Heart left ventricle (tissue), 16 donors: ENCODE measurements around the gene RGS6. TPM values are rescaled to one million over a fixed set of nuclear protein-coding genes. Genes with fewer than 3 reads are reported as not detected.
A peak's percentile ranks its signal among the peaks of the same experiment; 100 is the strongest.

Experiments used
- ATAC-seq, 4 donors: fragments of 200-7000 bp; cut with Tn5 transposase; one replicate each; pipeline ENCODE4 v1.9.1; 2020 to 2022; ENCODE audit warnings: moderate library complexity in 4 of 4, mild to moderate bottlenecking in 3 of 4, moderate number of reproducible peaks in 1 of 4
- DNase-seq, 5 donors: peaks; one replicate each; pipeline ENCODE4 v3.0.0-alpha.2; 2020
- H3K27ac ChIP-seq, 12 donors: fragments of 200-600 bp; sonication (generic) in 4 of 12; one replicate each; pipeline versions ENCODE4 v1.5.0 to v1.8.0; 2016 to 2022; ENCODE audit warnings: mild to moderate bottlenecking in 2 of 12
- H3K27me3 ChIP-seq, 9 donors: fragments of 200-600 bp; sonication (generic) in 2 of 9; one replicate each; pipeline versions ENCODE4 v1.5.1 to v1.8.0; 2016 to 2022; ENCODE audit warnings: mild to moderate bottlenecking in 3 of 9
- H3K36me3 ChIP-seq, 9 donors: fragments of 200-600 bp; sonication (generic) in 2 of 9; one replicate each; pipeline versions ENCODE4 v1.5.0 to v1.8.0; 2018 to 2022; ENCODE audit warnings: mild to moderate bottlenecking in 2 of 9
- H3K4me1 ChIP-seq, 12 donors: fragments of 200-600 bp; sonication (generic) in 4 of 12; one replicate each; pipeline versions ENCODE4 v1.5.0 to v1.8.0; 2016 to 2022; ENCODE audit warnings: mild to moderate bottlenecking in 3 of 12
- H3K4me3 ChIP-seq, 12 donors: fragments of 200-600 bp; sonication (generic) in 4 of 12; one replicate each; pipeline versions ENCODE4 v1.5.0 to v1.8.0; 2017 to 2022; ENCODE audit warnings: mild to moderate bottlenecking in 9 of 12, moderate library complexity in 4 of 12
- H3K9me3 ChIP-seq, 12 donors: fragments of 200-600 bp; sonication (generic) in 4 of 12; one replicate each; pipeline versions ENCODE4 v1.5.0 to v1.8.0; 2016 to 2022; ENCODE audit warnings: mild to moderate bottlenecking in 1 of 12
- CTCF ChIP-seq, 12 donors: fragments of 200-600 bp; sonication (generic) in 4 of 12; IDR thresholded peaks; one replicate each; pipeline versions ENCODE4 v1.5.0 to v1.8.0; 2018 to 2022; ENCODE audit warnings: antibody characterized with exemption in 12 of 12, mild to moderate bottlenecking in 5 of 12
- POLR2A ChIP-seq, 2 donors: fragments of 450-650 bp; IDR thresholded peaks; one replicate each; pipeline ENCODE4 v1.6.1; 2017; ENCODE audit warnings: antibody characterized with exemption in 2 of 2, mild to moderate bottlenecking in 2 of 2, moderate library complexity in 2 of 2
- WGBS, 4 donors: extraction: QIAGEN DNeasy Blood & Tissue Kit in 2 of 4; methylation state at CpG; one replicate each; pipeline versions ENCODE4 v1.1.5 to v1.1.7; 2013 to 2018; 5-methylcytosine and 5-hydroxymethylcytosine counted together
- intact Hi-C, 10 donors: fragments of 100-400 bp; cut with DNase I; formaldehyde crosslinking; loops; one replicate each; pipeline versions ENCODE4 v1.11.1 to v1.14.2; 2022
- polyA plus RNA-seq, 2 donors: library from polyadenylated mRNA; stranded (reverse); fragments of 200-250 nt; gene quantifications; one replicate each; pipeline ENCODE4 v1.2.3, GENCODE V29; 2013
- total RNA-seq, 9 donors: library from RNA; depleted of rRNA in 2 of 9; stranded (reverse); fragments of >200 nt in 2 of 9; fragmentation: NEBNext Ultra II Directional in 3 of 9; extraction: Animal tissue kit (Norgen Biotek cat#: 25700) in 3 of 9; gene quantifications; one replicate each; pipeline versions ENCODE4 v1.1.0 to v1.2.4, GENCODE V29; 2016 to 2023
- donor health status: ischemic (EF 13 %, LVEDD 7.1; RV severe dilation, severe dysfunction).
- donor health status: healthy with polysubstance abuse.
- donor health status: DM: no; HTN: yes; CAD: no.
- donor health status: DM: no; HTN: no; CAD: no.
- donor health status: ischemic (EF 25% LVEDD 6.9; RV normal size, moderate dysfunction).
- donor health status: ischemic (EF 25% LVEDD 5.7; RV mildly dilated, moderate dysfunction).
- donor health status: healthy.
- donor health status: DM: yes; HTN: yes; CAD: no.
- donor health status: ischemic (EF 35%, LVEDD 5.7; RV mildly dilated, moderate dysfunction).
- donor health status: nonischemic (EF 11% LVEDD 7.7; RV severe dilation, severe dysfunction).
- donor health status: DM: yes; HTN: yes; CAD: no.
- donor health status: PGD.
- donor health status: ischemic (EF 29% LVEDD 5.4; RV normal size, mild dysfunction).
- donor health status: nonischemic (EF 23%, LVEDD 6.1; RV moderate dilation, normal function).

The RGS6 gene
- total and polyA plus RNA-seq, 11 donors: 1.3 to 25.4 (median 15.1) TPM

GRCh38 chr14:72568296-72568992, 636.2 kb downstream of the RGS6 start:
- peaks cover 0 to 16% (median 0%) of the 10 kb centered on the region in 12 donors for H3K4me1 ChIP-seq
- DNase-seq: no peak
- H3K4me3 ChIP-seq: no peak overlapping the region
- 84 to 91% (median 87%) methylated on average over 19 of the region's 19 CpGs for WGBS, 4 donors
- no peak overlapping the region for H3K27ac ChIP-seq
- H3K36me3 ChIP-seq: no peaks in the 10 kb centered on the region
- no peaks in the 10 kb centered on the region for H3K9me3 ChIP-seq
- ATAC-seq: no peak
- TF ChIP-seq POLR2A (IDR thresholded peaks at IDR 0.05) (no peak), CTCF (IDR thresholded peaks at IDR 0.05) (no peak)
- no peaks in the 10 kb centered on the region for H3K27me3 ChIP-seq
- intact Hi-C loops: no loop called here

DNA sequence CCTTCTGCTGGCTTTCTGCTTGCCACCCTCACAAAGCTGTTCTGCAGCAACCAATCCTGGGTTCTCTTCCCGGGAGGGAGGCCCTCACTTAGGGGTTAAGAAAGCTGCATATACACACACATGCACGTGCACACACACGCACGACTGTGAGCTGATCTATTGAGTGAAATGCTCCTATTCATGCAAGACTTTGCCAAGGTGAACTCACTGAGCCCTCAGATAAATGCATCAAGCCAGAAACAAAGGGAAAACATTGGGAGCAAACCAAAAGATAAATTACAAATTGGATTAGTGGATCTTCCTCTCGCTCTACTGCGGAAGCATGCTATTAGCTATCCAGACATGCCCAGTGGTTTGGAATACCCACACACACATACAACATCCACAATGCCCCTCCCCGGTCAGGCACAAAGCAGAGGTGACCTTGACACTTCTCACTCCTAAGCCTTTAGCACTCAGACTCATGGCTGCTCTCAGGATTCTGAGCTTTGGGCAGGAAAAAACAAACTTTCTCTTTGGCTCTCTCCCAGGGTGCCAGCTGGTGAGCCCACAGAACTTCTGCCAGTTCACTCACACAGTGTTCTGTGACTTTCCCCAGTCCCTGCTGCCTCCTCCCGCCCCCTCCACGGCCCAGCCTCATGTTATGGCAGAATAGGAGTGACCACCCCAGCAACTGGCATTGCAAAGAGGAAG, 641.6 kb downstream of the RGS6 start:
- no peak overlapping the region for H3K27ac ChIP-seq
- DNase-seq (no peak), ATAC-seq (peak in 3 of 4 donors; percentile 60 to 65 (median 65))
- no peaks in the 10 kb centered on the region for H3K27me3 ChIP-seq
- WGBS, 4 donors: 60 to 78% (median 76%) methylated on average over 9 of the region's 9 CpGs
- intact Hi-C loops: no loop called here
- H3K4me1 ChIP-seq: peaks cover 0 to 5% (median 0%) of the 10 kb centered on the region in 12 donors
- no peaks in the 10 kb centered on the region for H3K36me3 ChIP-seq
- no peak overlapping the region for H3K4me3 ChIP-seq
- H3K9me3 ChIP-seq: no peaks in the 10 kb centered on the region
- TF ChIP-seq CTCF (IDR thresholded peaks at IDR 0.05) (no peak), POLR2A (IDR thresholded peaks at IDR 0.05) (no peak)

- WGBS, 4 donors: 96 to 100% (median 100%) methylated on average over 1 of the region's 1 CpG
- no peak overlapping the region for H3K27ac ChIP-seq
- intact Hi-C loops: no loop called here
Observed at GRCh38 chr14:72574715-72575114, 642.5 kb downstream of the RGS6 start.

More at GRCh38 chr14:72574715-72575114, 642.5 kb downstream of the RGS6 start:
- TF ChIP-seq POLR2A (IDR thresholded peaks at IDR 0.05) (no peak), CTCF (IDR thresholded peaks at IDR 0.05) (no peak)
- Histone ChIP-seq H3K27me3 (no peaks in the 10 kb centered on the region), H3K9me3 (no peaks in the 10 kb centered on the region), H3K4me3 (no peak overlapping the region), H3K36me3 (no peaks in the 10 kb centered on the region), H3K4me1 (peaks cover 0 to 5% (median 0%) of the 10 kb centered on the region in 12 donors)
- DNase-seq (no peak), ATAC-seq (no peak)
